GM21619 (cell line): Measurements from ENCODE around the gene ULK4.

Experiments used
- ATAC-seq: cut with Tn5 transposase; IDR thresholded peaks from one replicate; pipeline ENCODE4 v1.9.1; 2021; ENCODE audit not compliant: unreplicated experiment

Gene ULK4

GRCh38 chr3:41277790-41278465 lies 684.0 kb downstream of the ULK4 start:
- no peak for ATAC-seq

GRCh38 chr3:41276191-41276590 lies 685.7 kb downstream of the ULK4 start:
- no peak for ATAC-seq

GRCh38 chr3:41274944-41275668 lies 686.8 kb downstream of the ULK4 start:
- ATAC-seq: no peak

- ATAC-seq: no peak
Measured at GRCh38 chr3:41272667-41273066, 689.2 kb downstream of the ULK4 start.

GRCh38 chr3:41267975-41268640 lies 693.8 kb downstream of the ULK4 start:
- no peak for ATAC-seq

- no peak for ATAC-seq
Measured at GRCh38 chr3:41265823-41266273, 696.1 kb downstream of the ULK4 start.

GRCh38 chr3:41265011-41265545 lies 696.8 kb downstream of the ULK4 start:
- no peak for ATAC-seq

- ATAC-seq: no peak
Measured at GRCh38 chr3:41260063-41260450, 701.8 kb downstream of the ULK4 start.

GRCh38 chr3:41259449-41260062 lies 702.3 kb downstream of the ULK4 start:
- ATAC-seq: no peak

- no peak for ATAC-seq
Measured at GRCh38 chr3:41258239-41258800, 703.6 kb downstream of the ULK4 start.

- ATAC-seq: no peak
Measured at GRCh38 chr3:41251593-41251992, 710.3 kb downstream of the ULK4 start.

- ATAC-seq: no peak
Measured at GRCh38 chr3:41250825-41251224, 711.1 kb downstream of the ULK4 start.

GRCh38 chr3:41249318-41249717 lies 712.6 kb downstream of the ULK4 start:
- no peak for ATAC-seq

- no peak for ATAC-seq
Measured at GRCh38 chr3:41248525-41248924, 713.4 kb downstream of the ULK4 start.

- no peak for ATAC-seq
Measured at GRCh38 chr3:41247055-41248004, 714.6 kb downstream of the ULK4 start.

- ATAC-seq: no peak
Measured at GRCh38 chr3:41244620-41245336, 717.1 kb downstream of the ULK4 start.

- ATAC-seq: no peak
Measured at GRCh38 chr3:41243183-41243582, 718.7 kb downstream of the ULK4 start.

GRCh38 chr3:41241800-41242571 lies 719.9 kb downstream of the ULK4 start:
- no peak for ATAC-seq
